Left lung (tissue), 10 donors: Measurements from ENCODE around the gene RABGAP1L. TPM values are rescaled to one million over a fixed set of nuclear protein-coding genes. Genes with fewer than 3 reads are reported as not detected.

Source experiments
- ATAC-seq: fragments of 200-7000 bp; cut with Tn5 transposase; one replicate; pipeline ENCODE4 v1.9.1; 2020; ENCODE audit warnings: moderate library complexity
- DNase-seq, 4 donors: peaks; one replicate each; pipeline ENCODE4 v3.0.0-alpha.2; 2013 to 2020
- H3K27ac ChIP-seq, 2 donors: fragments of 200-600 bp; sonication (generic) in 1 of 2; one replicate each; pipeline versions ENCODE4 v1.5.0 to v1.8.0; 2020 to 2021
- H3K27me3 ChIP-seq, 2 donors: fragments of 200-600 bp; sonication (generic) in 1 of 2; one replicate each; pipeline versions ENCODE4 v1.5.0 to v1.8.0; 2020 to 2021
- H3K36me3 ChIP-seq, 2 donors: fragments of 200-600 bp; sonication (generic) in 1 of 2; one replicate each; pipeline versions ENCODE4 v1.5.0 to v1.8.0; 2020 to 2021
- H3K4me1 ChIP-seq, 2 donors: fragments of 200-600 bp; one replicate each; pipeline ENCODE4 v1.8.0; 2021
- H3K4me3 ChIP-seq, 2 donors: fragments of 200-600 bp; sonication (generic) in 1 of 2; one replicate each; pipeline versions ENCODE4 v1.5.0 to v1.8.0; 2020 to 2021; ENCODE audit warnings: mild to moderate bottlenecking in 1 of 2
- H3K9me3 ChIP-seq, 2 donors: fragments of 200-600 bp; sonication (generic) in 1 of 2; one replicate each; pipeline versions ENCODE4 v1.5.0 to v1.8.0; 2020 to 2021
- intact Hi-C, 2 donors: fragments of 100-400 bp; cut with DNase I; formaldehyde crosslinking; loops; one replicate each; pipeline versions ENCODE4 v1.11.2 to v1.14.2; 2022
- polyA plus RNA-seq, 6 donors: library from polyadenylated mRNA; unstranded; fragments of 120-200 nt; gene quantifications; one replicate each; pipeline ENCODE4 v1.2.1, GENCODE V29; 2013; ENCODE audit not compliant: insufficient read length in 6 of 6
- total RNA-seq, 2 donors: library from RNA; stranded (reverse); fragmentation: NEBNext Ultra II Directional; extraction: Animal tissue kit (Norgen Biotek cat#: 25700); gene quantifications; one replicate each; pipeline ENCODE4 v1.2.1, GENCODE V29; 2021
- TF ChIP-seq, protein P1 (sequence below), 2 donors: fragments of 200-600 bp; sonication (generic) in 1 of 2; IDR thresholded peaks; one replicate each; pipeline versions ENCODE4 v1.5.0 to v1.8.0; 2021; ENCODE audit warnings: antibody characterized with exemption in 2 of 2
- donor health status: DM: no; HTN: yes; CAD: no.
- donor health status: DM: no; HTN: no; CAD: no.

Gene RABGAP1L
- total and polyA plus RNA-seq, 8 donors, result 40.3 to 67.3 (median 51.4) TPM

DNA sequence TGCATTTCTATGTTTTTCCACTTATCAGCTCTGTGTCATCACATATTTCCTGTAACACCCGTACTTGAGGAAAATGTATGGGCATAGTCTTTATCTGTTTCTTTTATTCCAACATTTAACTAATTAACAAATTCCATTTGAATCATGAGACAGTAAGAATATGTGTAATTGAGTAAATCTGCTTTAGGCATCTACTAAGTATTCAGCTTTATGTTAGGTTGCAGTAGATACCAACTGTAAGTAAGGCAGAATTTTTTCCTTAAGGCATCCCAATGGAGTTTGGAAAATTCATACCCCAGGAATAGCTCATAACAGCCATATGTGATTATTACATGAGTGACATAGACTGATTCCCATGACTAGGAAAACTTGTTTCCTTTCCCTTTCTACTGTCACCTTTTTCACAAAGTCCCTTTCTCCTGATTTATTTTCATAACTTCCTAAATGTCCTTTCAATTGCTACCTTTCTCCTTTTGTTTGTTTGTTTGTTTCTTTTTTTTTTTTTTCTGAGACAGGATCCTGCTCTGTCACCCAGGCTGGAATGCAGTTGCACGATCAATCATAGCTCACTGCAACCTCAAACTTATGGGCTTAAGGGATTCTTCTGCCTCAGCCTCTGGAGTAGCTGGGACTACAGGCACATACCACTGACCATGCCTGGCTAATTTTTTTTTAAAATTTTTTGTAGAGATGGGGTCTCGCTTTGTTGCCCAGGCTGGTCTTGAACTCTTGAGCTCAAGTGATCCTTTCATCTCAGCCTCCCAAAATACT lies 780.6 kb downstream of the RABGAP1L start:
- intact Hi-C loops, result no loop called here
- TF ChIP-seq, protein P1, sequence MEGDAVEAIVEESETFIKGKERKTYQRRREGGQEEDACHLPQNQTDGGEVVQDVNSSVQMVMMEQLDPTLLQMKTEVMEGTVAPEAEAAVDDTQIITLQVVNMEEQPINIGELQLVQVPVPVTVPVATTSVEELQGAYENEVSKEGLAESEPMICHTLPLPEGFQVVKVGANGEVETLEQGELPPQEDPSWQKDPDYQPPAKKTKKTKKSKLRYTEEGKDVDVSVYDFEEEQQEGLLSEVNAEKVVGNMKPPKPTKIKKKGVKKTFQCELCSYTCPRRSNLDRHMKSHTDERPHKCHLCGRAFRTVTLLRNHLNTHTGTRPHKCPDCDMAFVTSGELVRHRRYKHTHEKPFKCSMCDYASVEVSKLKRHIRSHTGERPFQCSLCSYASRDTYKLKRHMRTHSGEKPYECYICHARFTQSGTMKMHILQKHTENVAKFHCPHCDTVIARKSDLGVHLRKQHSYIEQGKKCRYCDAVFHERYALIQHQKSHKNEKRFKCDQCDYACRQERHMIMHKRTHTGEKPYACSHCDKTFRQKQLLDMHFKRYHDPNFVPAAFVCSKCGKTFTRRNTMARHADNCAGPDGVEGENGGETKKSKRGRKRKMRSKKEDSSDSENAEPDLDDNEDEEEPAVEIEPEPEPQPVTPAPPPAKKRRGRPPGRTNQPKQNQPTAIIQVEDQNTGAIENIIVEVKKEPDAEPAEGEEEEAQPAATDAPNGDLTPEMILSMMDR (IDR thresholded peaks at IDR 0.05), result no peak
- ATAC-seq, result no peak
- Histone ChIP-seq H3K36me3 (no peaks in the 10 kb centered on the region), H3K4me1 (peaks cover 2 to 36% of the 10 kb centered on the region in 2 donors), H3K9me3 (no peaks in the 10 kb centered on the region), H3K4me3 (no peak overlapping the region), H3K27me3 (no peaks in the 10 kb centered on the region), H3K27ac (no peak overlapping the region)
- no peak for DNase-seq

DNA sequence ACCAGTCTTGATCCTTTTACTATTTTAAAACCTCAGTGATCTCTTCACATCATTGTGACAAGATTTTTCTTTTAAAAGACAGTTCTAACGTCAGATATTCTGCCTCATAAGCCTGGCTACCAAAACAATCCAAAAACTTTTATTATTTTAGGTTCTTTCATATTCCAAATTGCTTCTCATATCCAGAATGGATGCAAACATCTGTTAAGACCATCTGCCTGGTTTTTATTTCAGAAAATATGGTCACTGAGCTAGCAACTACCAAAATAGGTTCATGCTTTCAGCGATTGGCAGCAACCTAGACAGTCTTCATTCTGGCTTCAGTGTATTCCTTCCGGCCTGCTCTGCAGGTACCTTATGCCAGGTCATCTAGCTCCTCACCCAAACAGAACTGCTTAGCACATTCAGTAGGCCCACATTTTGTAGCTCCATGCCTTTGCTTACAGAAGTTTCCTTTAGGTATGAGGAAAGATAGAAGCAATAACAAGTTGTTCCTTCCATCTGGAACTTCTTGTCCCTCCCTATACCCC lies 781.4 kb downstream of the RABGAP1L start:
- DNase-seq (no peak), ATAC-seq (no peak)
- TF ChIP-seq, protein P1 (IDR thresholded peaks at IDR 0.05), result no peak
- Histone ChIP-seq H3K9me3 (no peaks in the 10 kb centered on the region), H3K27ac (no peak overlapping the region), H3K36me3 (no peaks in the 10 kb centered on the region), H3K4me1 (peaks cover 2 to 36% of the 10 kb centered on the region in 2 donors), H3K27me3 (no peaks in the 10 kb centered on the region), H3K4me3 (no peak overlapping the region)
- intact Hi-C loops, result no loop called here

DNA sequence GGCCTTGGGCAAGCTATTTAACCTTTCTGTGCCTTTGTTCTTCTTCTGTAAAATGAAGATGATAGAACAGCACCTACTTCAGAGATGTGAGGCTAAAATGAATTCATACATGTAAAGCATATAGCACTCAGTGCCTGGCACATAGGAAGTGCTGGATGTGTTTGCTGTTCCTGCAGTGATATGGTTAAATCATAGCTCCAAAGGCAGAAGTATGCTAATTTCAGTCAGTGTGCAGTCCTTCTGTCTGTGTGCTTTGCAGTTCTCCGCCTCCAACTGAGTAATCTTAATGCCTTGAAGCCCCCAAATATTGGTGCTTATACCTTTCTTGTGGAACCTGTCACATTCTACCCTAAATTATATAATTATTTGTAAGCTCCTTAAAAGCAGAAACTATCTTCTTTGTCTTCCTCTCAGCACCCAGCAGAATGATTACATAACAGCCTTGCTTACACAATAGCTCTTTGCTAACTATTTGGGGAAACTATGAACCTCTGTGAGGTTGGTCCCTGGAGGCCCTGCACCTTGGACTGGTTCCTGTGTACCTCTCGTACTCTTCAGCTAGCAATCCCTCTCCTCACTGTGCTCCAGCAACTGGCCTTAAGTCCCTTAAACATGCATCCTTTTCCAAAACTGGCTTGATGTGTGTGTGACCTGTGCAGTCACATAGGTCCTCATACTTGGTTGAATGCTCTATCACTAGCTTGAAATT lies 783.4 kb downstream of the RABGAP1L start:
- DNase-seq (peak in 2 of 4 donors; percentile 28 to 33), ATAC-seq (peak; percentile 88)
- Histone ChIP-seq H3K4me3 (no peak overlapping the region), H3K27me3 (no peaks in the 10 kb centered on the region), H3K36me3 (no peaks in the 10 kb centered on the region), H3K9me3 (no peaks in the 10 kb centered on the region), H3K27ac (peak overlapping the region; percentile 29 to 78), H3K4me1 (peaks cover 2 to 36% of the 10 kb centered on the region in 2 donors)
- TF ChIP-seq, protein P1 (IDR thresholded peaks at IDR 0.05), result no peak
- intact Hi-C loops, result no loop called here

DNA sequence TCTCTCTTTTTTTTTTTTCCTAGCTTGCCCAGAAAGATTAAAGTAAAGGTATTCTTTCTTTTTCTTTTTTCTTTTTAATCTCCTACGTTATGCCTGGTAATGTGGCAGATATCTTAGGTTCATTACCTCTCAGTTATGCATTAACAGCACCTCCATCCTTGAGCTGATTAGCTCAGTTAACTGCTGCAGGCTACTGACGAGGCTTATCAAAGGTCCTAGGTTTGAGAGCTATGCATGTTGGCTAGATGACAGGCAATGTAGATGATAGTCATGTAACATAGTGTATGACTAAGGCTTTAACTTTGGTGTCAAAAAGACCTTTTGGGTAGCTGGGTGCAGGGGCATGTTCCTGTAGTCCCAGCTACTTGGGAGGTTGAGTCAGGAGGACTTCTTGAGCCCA lies 786.7 kb downstream of the RABGAP1L start:
- DNase-seq (no peak), ATAC-seq (no peak)
- Histone ChIP-seq H3K4me1 (peaks cover 0 to 19% of the 10 kb centered on the region in 2 donors), H3K36me3 (no peaks in the 10 kb centered on the region), H3K27ac (no peak overlapping the region), H3K4me3 (no peak overlapping the region), H3K9me3 (no peaks in the 10 kb centered on the region), H3K27me3 (no peaks in the 10 kb centered on the region)
- TF ChIP-seq, protein P1 (IDR thresholded peaks at IDR 0.05), result no peak
- intact Hi-C loops, result no loop called here

DNA sequence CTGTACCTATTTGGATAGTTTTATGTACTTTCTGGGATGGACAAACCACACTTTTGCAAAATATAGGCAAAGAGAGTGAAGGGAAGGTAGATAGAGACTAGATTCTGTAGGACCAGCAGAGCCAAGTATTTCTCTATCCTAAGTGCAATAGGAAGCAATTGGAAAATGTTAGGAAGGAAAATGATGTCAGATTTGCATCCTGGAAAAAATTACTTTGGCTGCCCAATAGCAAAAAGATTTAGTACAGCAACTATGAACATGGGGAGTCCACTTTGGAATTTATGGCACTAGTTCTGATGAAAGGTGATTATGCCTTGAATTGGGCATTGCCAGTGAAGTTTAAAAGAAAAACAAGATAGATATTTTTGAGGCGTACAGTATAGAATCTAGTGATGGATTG lies 789.7 kb downstream of the RABGAP1L start:
- Histone ChIP-seq H3K27me3 (no peaks in the 10 kb centered on the region), H3K27ac (no peak overlapping the region), H3K4me1 (peaks cover 0 to 11% of the 10 kb centered on the region in 2 donors), H3K36me3 (no peaks in the 10 kb centered on the region), H3K4me3 (no peak overlapping the region), H3K9me3 (no peaks in the 10 kb centered on the region)
- TF ChIP-seq, protein P1 (IDR thresholded peaks at IDR 0.05), result no peak
- DNase-seq (no peak), ATAC-seq (no peak)
- intact Hi-C loops, result no loop called here
